ENCODE results near the gene IL32. TPM values are rescaled to one million over a fixed set of nuclear protein-coding genes. Genes with fewer than 3 reads are reported as not detected.
A peak's percentile ranks its signal among the peaks of the same experiment; 100 is the strongest.

The IL32 gene
- total and polyA plus RNA-seq, 9 of the 15 experiments (the other 6 are each of a cell fraction or from before 2014, with no cell fraction given), result 0.21 to 2.2 (median 0.37) TPM; not detected in 3

DNA sequence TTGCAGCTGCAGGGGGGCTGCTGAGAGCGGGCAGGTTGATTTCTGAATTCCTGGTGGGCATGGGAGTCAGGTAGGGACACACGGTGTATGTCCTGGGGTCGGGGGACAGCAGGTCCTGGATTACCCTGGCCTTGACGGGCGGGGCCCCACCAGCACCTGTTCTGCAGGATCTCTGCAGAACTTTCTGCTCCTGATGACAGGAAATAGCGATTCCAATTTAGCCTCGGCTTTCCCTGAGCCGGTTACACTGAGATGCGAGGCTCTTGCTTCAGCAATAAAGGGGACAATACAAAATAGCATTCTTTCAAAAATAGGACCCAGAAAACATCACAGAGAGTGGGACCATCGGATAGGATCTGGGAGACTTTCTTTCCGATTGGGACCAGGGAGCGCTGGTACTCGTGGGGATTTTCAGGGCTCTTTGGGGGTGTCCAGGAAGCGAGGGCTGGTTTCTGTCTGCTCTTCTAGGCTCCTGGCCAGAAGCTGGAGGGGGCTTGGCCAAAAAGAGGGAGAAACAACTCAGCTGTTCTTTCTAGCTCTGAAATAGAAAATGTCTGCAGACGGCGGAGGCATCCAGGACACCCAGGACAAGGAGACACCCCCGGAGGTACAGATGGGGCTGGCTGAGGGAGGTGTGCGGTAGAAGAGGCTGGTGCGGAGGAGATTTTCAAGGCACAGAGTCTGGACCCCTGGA is 47.6 kb downstream of the IL32 start:
- H3K9ac ChIP-seq (ENCODE audit: insufficient read depth in 1 of 2, low read depth in 2 of 2, low read length in 2 of 2), result peak overlapping the region; percentile 68 to 97
- H3K9me3 ChIP-seq (replicated peaks; ENCODE audit: control insufficient read depth, insufficient read depth, low read depth, low read length), result no peaks in the 10 kb centered on the region
- in situ Hi-C loops (cut with MboI) (no loop called here), intact Hi-C loops (cut with micrococcal nuclease) (no loop called here)
- ATAC-seq, result peak; percentile 48
- peaks cover 9 to 34% of the 10 kb centered on the region in 2 experiments; a peak in 4 of 5 replicates for H3K4me1 ChIP-seq (replicated peaks in 1 of 2; ENCODE audit: control insufficient read depth in 2 of 2, insufficient read depth in 2 of 2, low read length in 2 of 2)
- TSS peak; percentile 64 for BruUV-seq (replicated peaks)
- H3K27ac ChIP-seq (ENCODE audit: extremely low read depth, low read depth, low read length), result peak overlapping the region; percentile 25; the same call in 2 of the 3 replicates
- H2AFZ ChIP-seq (ENCODE audit: low read depth, low read length), result peak overlapping the region; percentile 88
- no peak for TF ChIP-seq BCL6 (CRISPR knock-in tag; IDR thresholded peaks at IDR 0.05)
- TF ChIP-seq, protein P1, sequence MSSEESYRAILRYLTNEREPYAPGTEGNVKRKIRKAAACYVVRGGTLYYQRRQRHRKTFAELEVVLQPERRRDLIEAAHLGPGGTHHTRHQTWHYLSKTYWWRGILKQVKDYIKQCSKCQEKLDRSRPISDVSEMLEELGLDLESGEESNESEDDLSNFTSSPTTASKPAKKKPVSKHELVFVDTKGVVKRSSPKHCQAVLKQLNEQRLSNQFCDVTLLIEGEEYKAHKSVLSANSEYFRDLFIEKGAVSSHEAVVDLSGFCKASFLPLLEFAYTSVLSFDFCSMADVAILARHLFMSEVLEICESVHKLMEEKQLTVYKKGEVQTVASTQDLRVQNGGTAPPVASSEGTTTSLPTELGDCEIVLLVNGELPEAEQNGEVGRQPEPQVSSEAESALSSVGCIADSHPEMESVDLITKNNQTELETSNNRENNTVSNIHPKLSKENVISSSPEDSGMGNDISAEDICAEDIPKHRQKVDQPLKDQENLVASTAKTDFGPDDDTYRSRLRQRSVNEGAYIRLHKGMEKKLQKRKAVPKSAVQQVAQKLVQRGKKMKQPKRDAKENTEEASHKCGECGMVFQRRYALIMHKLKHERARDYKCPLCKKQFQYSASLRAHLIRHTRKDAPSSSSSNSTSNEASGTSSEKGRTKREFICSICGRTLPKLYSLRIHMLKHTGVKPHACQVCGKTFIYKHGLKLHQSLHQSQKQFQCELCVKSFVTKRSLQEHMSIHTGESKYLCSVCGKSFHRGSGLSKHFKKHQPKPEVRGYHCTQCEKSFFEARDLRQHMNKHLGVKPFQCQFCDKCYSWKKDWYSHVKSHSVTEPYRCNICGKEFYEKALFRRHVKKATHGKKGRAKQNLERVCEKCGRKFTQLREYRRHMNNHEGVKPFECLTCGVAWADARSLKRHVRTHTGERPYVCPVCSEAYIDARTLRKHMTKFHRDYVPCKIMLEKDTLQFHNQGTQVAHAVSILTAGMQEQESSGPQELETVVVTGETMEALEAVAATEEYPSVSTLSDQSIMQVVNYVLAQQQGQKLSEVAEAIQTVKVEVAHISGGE (CRISPR knock-in tag; IDR thresholded peaks at IDR 0.05), result peak in 1 of 3 experiments; percentile 7; a peak in 1 of 6 replicates
- TF ChIP-seq NR2C2 (CRISPR knock-in tag; IDR thresholded peaks at IDR 0.05), result no peak
- TF ChIP-seq NR2C2 (tag; IDR thresholded peaks at IDR 0.05), result peak; percentile 11; the same call in 1 of the 2 replicates
- no peak for TF ChIP-seq SRSF1 (IDR thresholded peaks at IDR 0.05; ENCODE audit: low read depth, low read length)
- TF ChIP-seq, protein P2, sequence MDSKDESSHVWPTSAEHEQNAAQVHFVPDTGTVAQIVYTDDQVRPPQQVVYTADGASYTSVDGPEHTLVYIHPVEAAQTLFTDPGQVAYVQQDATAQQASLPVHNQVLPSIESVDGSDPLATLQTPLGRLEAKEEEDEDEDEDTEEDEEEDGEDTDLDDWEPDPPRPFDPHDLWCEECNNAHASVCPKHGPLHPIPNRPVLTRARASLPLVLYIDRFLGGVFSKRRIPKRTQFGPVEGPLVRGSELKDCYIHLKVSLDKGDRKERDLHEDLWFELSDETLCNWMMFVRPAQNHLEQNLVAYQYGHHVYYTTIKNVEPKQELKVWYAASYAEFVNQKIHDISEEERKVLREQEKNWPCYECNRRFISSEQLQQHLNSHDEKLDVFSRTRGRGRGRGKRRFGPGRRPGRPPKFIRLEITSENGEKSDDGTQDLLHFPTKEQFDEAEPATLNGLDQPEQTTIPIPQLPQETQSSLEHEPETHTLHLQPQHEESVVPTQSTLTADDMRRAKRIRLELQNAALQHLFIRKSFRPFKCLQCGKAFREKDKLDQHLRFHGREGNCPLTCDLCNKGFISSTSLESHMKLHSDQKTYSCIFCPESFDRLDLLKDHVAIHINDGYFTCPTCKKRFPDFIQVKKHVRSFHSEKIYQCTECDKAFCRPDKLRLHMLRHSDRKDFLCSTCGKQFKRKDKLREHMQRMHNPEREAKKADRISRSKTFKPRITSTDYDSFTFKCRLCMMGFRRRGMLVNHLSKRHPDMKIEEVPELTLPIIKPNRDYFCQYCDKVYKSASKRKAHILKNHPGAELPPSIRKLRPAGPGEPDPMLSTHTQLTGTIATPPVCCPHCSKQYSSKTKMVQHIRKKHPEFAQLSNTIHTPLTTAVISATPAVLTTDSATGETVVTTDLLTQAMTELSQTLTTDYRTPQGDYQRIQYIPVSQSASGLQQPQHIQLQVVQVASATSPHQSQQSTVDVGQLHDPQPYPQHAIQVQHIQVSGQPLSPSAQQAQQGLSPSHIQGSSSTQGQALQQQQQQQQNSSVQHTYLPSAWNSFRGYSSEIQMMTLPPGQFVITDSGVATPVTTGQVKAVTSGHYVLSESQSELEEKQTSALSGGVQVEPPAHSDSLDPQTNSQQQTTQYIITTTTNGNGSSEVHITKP (IDR thresholded peaks at IDR 0.05; ENCODE audit: partially characterized antibody), result peak; percentile 94
- no peaks in the 10 kb centered on the region; the same call in 1 of the 2 replicates for H4K20me1 ChIP-seq (replicated peaks; ENCODE audit: control insufficient read depth, insufficient read depth, low read length)
- H3K9me1 ChIP-seq (ENCODE audit: control insufficient read depth, insufficient read depth, low read length), result no peaks in the 10 kb centered on the region
- peak in 2 of 4 experiments; percentile 31 to 33 for DNase-seq (ENCODE audit: extremely low read depth in 1 of 4, low spot score in 3 of 4)
- WGBS (ENCODE audit: insufficient coverage, low coverage, missing lambda C conversion rate), result 1% methylated on average over 19 of the region's 19 CpGs
- POLR2A ChIA-PET, result interaction anchor here (0.6 to 1.6 kb wide), 6 partner anchors 8 to 361 kb away, joined by 3 to 5 read pairs (median 3); no protein-coding TSS in a partner anchor
- peak overlapping the region; percentile 87 for H3K4me3 ChIP-seq
- peaks cover 5% of the 10 kb centered on the region; the same call in 2 of the 3 replicates for H3K36me3 ChIP-seq (ENCODE audit: control insufficient read depth, insufficient read depth, low read length)
- peaks cover 12% of the 10 kb centered on the region for H3K79me2 ChIP-seq (ENCODE audit: control insufficient read depth, insufficient read depth, low read length)
- CTCF ChIA-PET (ENCODE audit: low intra/inter-chr PET ratio), result no interaction called here
- no peaks in the 10 kb centered on the region for H3K27me3 ChIP-seq (ENCODE audit: control insufficient read depth in 2 of 2, insufficient read depth in 2 of 2, low read length in 2 of 2)
- peak overlapping the region; percentile 91 for H3K4me2 ChIP-seq (ENCODE audit: insufficient read depth, low read length)
- peak; percentile 67 for FAIRE-seq
